Natural killer cell (primary cell): ENCODE data around the gene BRCA1. TPM values are rescaled to one million over a fixed set of nuclear protein-coding genes. Genes with fewer than 3 reads are reported as not detected.

Experiments
- ATAC-seq, 3 donors: fragments of 150-1000 bp in 2 of 3; fragments of 200-7000 bp in 1 of 3; cut with Tn5 transposase; 1 replicate in 1 of 3; 2 replicates in 2 of 3; pipeline ENCODE4 v1.10.0; 2021; ENCODE audit warnings: mild to moderate bottlenecking in 2 of 3, moderate library complexity in 2 of 3
- DNase-seq, 2 donors: peaks; one replicate each; pipeline versions ENCODE4 v3.0.0 to v3.0.0-alpha.2; 2013 to 2021; ENCODE audit warnings: mixed read lengths in 1 of 2
- H3K27ac ChIP-seq: one replicate; pipeline ENCODE4 v1.5.1; 2013; ENCODE audit warnings: mild to moderate bottlenecking, low read length
- H3K27me3 ChIP-seq: one replicate; pipeline ENCODE4 v1.6.1; 2013; ENCODE audit warnings: low read length; ENCODE audit not compliant: control insufficient read depth, insufficient read depth
- H3K36me3 ChIP-seq: one replicate; pipeline ENCODE4 v1.6.1; 2013; ENCODE audit warnings: low read length; ENCODE audit not compliant: control insufficient read depth, insufficient read depth
- H3K4me1 ChIP-seq: one replicate; pipeline ENCODE4 v1.6.1; 2013; ENCODE audit warnings: low read length; ENCODE audit not compliant: control insufficient read depth, insufficient read depth
- H3K4me3 ChIP-seq: one replicate; pipeline ENCODE4 v1.5.1; 2013; ENCODE audit warnings: low read length
- H3K9me3 ChIP-seq: one replicate; pipeline ENCODE4 v1.6.1; 2013; ENCODE audit warnings: low read length; ENCODE audit not compliant: control insufficient read depth, insufficient read depth
- H3K27ac Mint-ChIP-seq, 2 donors: one replicate each; pipeline ENCODE4 v1.8.0; 2022; ENCODE audit warnings: mild to moderate bottlenecking in 2 of 2, mixed read lengths in 2 of 2, moderate library complexity in 1 of 2
- H3K27me3 Mint-ChIP-seq, 2 donors: one replicate each; pipeline ENCODE4 v1.8.0; 2022; ENCODE audit warnings: low read depth in 2 of 2, mixed read lengths in 2 of 2
- H3K36me3 Mint-ChIP-seq: one replicate; pipeline ENCODE4 v1.8.0; 2022; ENCODE audit warnings: mixed read lengths
- H3K4me1 Mint-ChIP-seq, 2 donors: one replicate each; pipeline ENCODE4 v1.8.0; 2022; ENCODE audit warnings: mixed read lengths in 2 of 2
- H3K4me3 Mint-ChIP-seq: one replicate; pipeline ENCODE4 v1.8.0; 2022; ENCODE audit warnings: mild to moderate bottlenecking, moderate library complexity, mixed read lengths
- H3K9me3 Mint-ChIP-seq, 2 donors: one replicate each; pipeline ENCODE4 v1.8.0; 2022; ENCODE audit warnings: mixed read lengths in 2 of 2
- CTCF ChIP-seq: fragments of 200-600 bp; IDR thresholded peaks from one replicate; pipeline ENCODE4 v1.8.0; 2022; ENCODE audit warnings: antibody characterized with exemption
- WGBS: methylation state at CpG from one replicate; pipeline ENCODE4 v1.1.7; 2013; ENCODE audit warnings: missing lambda C conversion rate; ENCODE audit not compliant: insufficient coverage; 5-methylcytosine and 5-hydroxymethylcytosine counted together
- intact Hi-C: fragments of 100-400 bp; cut with micrococcal nuclease; formaldehyde crosslinking; loops from one replicate; pipeline ENCODE4 v1.14.2; 2022
- total RNA-seq, 4 donors: library from RNA; stranded (reverse); fragments of 120-200 nt in 1 of 4; gene quantifications; one replicate each; pipeline versions ENCODE4 v1.2.3 to v1.2.4, GENCODE V29; 2013 to 2022

The BRCA1 gene
- 1 to 10 TPM; 5.7 to 9.9 (median 8.6) TPM for total RNA-seq
- total RNA-seq (2013) = 9.8 TPM

- Histone ChIP-seq H3K27ac (peak within 1 kb of the TSS; percentile 67), H3K9me3 (no peaks in the 10 kb centered on the region)
Observed at GRCh38 chr17:43125133-43125966, at the start of gene BRCA1. Gene BRCA1, minus strand, starts transcription at chr17:43125364. Its CDS starts 1,268 bp downstream, at chr17:43124096.

DNA sequence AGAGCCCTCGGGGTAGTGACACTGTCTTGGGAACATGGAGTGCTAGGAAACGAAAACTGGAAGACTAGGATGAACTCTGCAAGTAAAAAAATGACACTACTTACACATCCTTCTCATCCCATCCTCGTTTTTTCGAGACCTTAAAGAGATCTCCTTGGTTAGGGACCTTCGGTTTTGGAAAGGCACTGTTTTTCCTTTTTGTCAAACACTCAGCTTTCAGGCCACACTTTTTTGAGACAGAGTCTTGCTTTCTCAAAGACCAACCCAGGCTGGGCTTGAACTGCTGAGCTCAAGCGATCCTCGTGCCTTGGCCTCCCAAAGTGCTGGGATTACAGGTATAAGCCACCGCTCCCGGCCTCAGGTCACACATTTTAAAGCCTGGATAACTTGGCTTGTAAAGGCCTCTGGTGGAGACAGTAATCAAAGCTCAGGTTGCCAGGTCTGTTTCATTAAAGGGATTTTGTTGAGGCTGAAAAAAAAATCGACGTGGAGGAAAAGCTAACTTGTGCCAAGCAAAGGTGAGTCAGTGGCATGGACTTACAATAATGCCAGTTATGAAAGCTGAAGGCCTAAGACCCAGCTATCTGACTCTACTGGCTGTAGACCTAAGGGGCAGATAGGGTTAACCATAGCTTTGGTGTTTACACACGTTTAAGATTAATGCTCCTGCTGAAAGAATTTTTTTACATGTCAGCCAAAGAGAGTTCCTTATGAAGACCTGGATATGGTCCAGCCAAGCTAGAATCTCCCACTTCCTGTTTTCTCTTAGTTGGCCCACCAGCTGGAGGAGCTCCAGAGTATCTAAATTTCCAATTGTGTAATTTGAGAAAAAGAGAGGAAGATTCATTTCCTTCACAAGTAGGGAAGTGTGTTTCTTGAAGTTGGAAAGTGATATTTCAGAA is 46.7 kb upstream of the BRCA1 start:
- no peaks in the 10 kb centered on the region for H3K27me3 Mint-ChIP-seq
- 15% methylated on average over 12 of the region's 12 CpGs for WGBS
- intact Hi-C loops = loop anchor here (1.0 to 10.0 kb wide), 6 partner anchors 40 to 310 kb away; partner anchors contain the start of genes BRCA1, DHX8, TMEM106A and VAT1
- H3K36me3 Mint-ChIP-seq = peaks cover 12% of the 10 kb centered on the region
- H3K27ac ChIP-seq = peak overlapping the region; percentile 99
- TF ChIP-seq CTCF = no peak
- ATAC-seq = no peak
- H3K36me3 ChIP-seq = peaks cover 11% of the 10 kb centered on the region
- peak overlapping the region; percentile 87 for H3K4me3 ChIP-seq
- H3K9me3 ChIP-seq = no peaks in the 10 kb centered on the region
- H3K27ac Mint-ChIP-seq = no peak overlapping the region
- H3K9me3 Mint-ChIP-seq = no peaks in the 10 kb centered on the region
- peaks cover 25 to 29% of the 10 kb centered on the region in 2 donors for H3K4me1 Mint-ChIP-seq
- no peaks in the 10 kb centered on the region for H3K27me3 ChIP-seq
- no peak overlapping the region for H3K4me3 Mint-ChIP-seq
- peaks cover 28% of the 10 kb centered on the region for H3K4me1 ChIP-seq
- DNase-seq = peak in 1 of 2 donors; percentile 43

More at GRCh38 chr17:43125133-43125966, at the start of gene BRCA1:
- 4% methylated on average over 38 of the region's 38 CpGs for WGBS
- H3K36me3 Mint-ChIP-seq = no peaks in the 10 kb centered on the region
- ATAC-seq (peak; percentile 99 to 100 (median 99)), DNase-seq (peak; percentile 89 to 98)
- H3K4me3 Mint-ChIP-seq = peak within 1 kb of the TSS; percentile 100
- Histone ChIP-seq H3K4me3 (peak within 1 kb of the TSS; percentile 55), H3K36me3 (peaks cover 2% of the 10 kb centered on the region), H3K4me1 (peaks cover 19% of the 10 kb centered on the region), H3K27me3 (no peaks in the 10 kb centered on the region)
- no peak for TF ChIP-seq CTCF
- no peaks in the 10 kb centered on the region for H3K27me3 Mint-ChIP-seq
- no peaks in the 10 kb centered on the region for H3K9me3 Mint-ChIP-seq
- H3K4me1 Mint-ChIP-seq = peaks cover 20 to 29% of the 10 kb centered on the region in 2 donors
- intact Hi-C loops = loop anchor here (1.0 to 10.0 kb wide), 2 partner anchors 46 to 101 kb away; partner anchors contain the start of genes NBR1, RND2 and VAT1
- peak within 1 kb of the TSS; percentile 98 for H3K27ac Mint-ChIP-seq

GRCh38 chr17:43170766-43171585 is 45.8 kb upstream of the BRCA1 start, which contains the start of gene NBR1:
Gene NBR1, plus strand, starts transcription at chr17:43171214. Its CDS starts 4,586 bp downstream, at chr17:43175800.
- Histone ChIP-seq H3K36me3 (peaks cover 3% of the 10 kb centered on the region), H3K9me3 (no peaks in the 10 kb centered on the region), H3K4me1 (peaks cover 28% of the 10 kb centered on the region), H3K27me3 (no peaks in the 10 kb centered on the region), H3K4me3 (peak within 1 kb of the TSS; percentile 87), H3K27ac (peak within 1 kb of the TSS; percentile 99)
- WGBS = 0% methylated on average over 39 of the region's 41 CpGs
- H3K9me3 Mint-ChIP-seq = no peaks in the 10 kb centered on the region
- no peak within 1 kb of the TSS for H3K4me3 Mint-ChIP-seq
- peaks cover 5% of the 10 kb centered on the region for H3K36me3 Mint-ChIP-seq
- H3K27me3 Mint-ChIP-seq = no peaks in the 10 kb centered on the region
- intact Hi-C loops = loop anchor here (1.0 to 10.0 kb wide), 6 partner anchors 41 to 311 kb away; partner anchors contain the start of genes BRCA1, DHX8, TMEM106A and VAT1
- no peak for TF ChIP-seq CTCF
- DNase-seq (peak; percentile 94 to 99), ATAC-seq (peak; percentile 72 to 91 (median 80))
- H3K4me1 Mint-ChIP-seq = peaks cover 20 to 25% of the 10 kb centered on the region in 2 donors
- H3K27ac Mint-ChIP-seq = no peak within 1 kb of the TSS
